HG02973 (cell line): Measurements from ENCODE around the gene TLX2.
"Not testable (repeated sequence)": the region's sequence is repeated elsewhere in the genome, so short reads cannot be mapped to it uniquely, and the experiment has no call there.

Experiments
- ATAC-seq: cut with Tn5 transposase; IDR thresholded peaks from one replicate; pipeline ENCODE4 v1.9.1; 2021; ENCODE audit warnings: moderate library complexity; ENCODE audit not compliant: unreplicated experiment

The TLX2 gene

DNA sequence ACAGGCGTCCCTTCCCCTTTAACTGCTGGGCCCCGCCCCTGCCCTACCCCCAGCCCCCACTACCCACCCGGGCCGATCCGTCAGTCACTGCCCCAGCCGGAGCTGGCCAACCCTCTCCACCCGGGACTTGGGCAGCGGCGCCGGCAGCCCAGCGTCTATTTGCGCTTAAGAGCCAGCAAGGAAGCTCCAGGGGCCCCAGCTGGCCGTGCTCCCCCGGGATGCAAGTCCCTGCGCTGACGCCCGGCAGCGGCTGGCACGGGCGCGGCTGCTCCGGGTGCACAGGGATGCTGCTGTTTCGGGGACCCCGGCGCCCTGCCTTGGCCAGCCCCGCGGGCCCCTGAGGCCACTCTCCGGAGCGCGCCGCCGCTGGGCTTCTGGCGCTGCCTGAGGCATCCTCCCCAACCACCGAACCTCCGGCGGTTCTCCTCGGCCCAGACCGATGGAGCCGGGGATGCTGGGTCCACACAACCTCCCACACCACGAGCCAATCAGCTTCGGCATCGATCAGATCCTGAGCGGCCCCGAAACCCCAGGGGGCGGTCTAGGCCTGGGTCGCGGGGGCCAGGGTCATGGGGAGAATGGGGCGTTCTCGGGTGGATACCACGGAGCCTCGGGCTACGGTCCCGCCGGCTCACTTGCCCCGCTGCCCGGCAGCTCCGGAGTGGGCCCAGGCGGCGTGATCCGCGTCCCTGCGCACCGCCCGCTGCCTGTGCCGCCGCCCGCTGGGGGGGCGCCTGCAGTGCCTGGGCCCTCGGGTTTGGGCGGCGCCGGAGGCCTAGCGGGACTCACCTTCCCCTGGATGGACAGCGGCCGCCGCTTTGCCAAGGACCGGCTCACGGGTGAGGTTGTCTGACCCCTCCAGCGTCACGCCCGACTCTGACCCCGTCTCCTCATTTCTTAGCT, at the start of gene TLX2:
TLX2 (plus strand) TSS at position 83 of the 903 bp plus-strand sequence; CDS start at position 440, 357 bp downstream.
- ATAC-seq, result no peak

DNA sequence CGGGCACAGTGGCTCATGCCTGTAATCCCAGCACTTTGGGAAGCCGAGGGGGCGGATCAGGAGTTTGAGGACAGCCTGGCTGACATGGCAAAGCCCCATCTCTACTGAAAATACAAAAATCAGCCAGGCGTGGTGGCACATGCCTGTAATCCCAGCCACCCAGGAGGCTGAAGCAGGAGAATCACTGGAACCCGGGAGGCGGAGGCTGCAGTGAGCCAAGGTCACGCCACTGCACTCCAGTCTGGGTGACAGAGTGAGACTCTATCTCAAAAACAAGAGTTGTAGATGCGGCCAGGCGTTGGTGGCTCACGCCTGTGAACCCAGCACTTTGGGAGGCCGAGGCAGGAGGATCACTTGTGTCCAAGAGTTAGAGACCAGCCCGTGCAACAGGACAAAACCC, 43.5 kb upstream of the TLX2 start:
- not testable (repeated sequence) for ATAC-seq

DNA sequence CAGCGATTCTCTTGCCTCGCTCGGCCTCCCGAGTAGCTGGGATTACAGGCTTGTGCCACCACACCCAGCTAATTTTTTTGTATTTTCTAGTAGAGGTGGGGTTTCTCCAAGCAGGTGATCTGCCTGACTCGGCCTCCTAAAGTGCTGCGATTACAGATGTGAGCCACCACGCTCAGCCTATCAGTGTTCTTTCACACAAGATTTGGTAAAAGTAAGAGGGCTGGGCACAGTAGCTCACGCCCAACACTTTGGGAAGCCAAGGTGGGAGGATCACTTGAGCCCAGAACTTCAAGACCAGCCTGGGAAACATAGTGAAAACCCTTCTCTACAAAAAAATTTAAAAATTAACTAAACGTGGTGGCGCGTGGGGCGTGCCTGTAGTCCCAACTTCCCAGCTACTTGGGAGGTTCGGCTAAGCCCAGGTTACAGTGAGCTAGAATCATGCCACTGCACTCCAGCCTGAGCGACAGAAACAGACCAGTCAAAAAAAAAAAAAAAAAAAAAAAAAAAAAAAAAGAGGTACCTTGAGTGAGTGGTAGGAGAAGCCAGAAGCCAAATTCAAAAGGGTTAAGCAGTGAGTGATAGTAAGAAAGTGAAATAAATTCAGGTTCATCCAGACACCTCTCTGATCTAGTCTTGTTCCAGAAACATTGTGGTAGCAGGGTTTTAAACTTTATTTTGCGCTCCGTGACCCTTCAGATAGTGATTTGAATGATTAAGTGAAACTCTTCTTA, 42.8 kb upstream of the TLX2 start:
- no peak for ATAC-seq

DNA sequence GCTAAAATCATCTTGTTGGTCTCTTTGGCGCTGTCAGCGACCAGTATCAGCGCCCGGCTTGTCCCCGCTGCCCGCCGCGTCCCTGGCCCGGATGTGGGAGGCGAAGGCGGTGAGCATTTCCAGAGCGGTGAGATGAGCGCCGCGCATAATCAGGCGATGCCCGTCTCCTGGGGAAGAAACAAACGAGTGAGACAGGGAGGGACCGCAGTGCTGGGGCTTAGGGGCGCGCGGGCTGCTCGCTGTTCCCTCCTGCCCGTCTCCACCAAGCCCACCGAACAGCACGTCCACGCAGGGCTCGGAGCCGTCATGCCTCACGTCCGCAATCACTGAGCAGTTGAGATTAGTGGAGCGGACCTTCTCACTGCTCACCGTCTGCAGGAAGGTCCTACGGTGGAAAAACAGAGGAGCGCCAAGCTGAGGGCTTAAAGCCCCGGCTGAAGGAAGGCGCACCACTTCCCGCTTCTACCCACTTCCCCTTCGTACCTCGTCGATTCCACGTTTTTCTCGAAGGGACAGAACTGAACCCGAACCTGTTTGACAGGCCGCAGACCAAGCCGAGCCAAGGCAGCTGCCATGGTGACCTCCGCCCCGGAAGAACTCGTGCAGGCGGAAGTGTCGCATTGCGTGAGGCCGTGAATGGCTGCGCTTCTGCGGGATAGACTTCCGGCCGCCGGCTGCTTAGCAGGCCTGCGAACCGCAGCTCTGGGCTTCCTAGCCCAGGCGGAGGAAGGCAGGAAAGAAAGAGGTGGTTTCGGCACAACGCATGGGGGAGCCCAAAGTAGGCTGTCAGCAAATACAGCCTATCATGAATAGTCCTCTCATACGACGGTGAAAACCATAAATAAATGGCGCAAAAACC, 41.9 kb upstream of the TLX2 start, which contains the start of gene MRPL53:
MRPL53 (minus strand) TSS at position 595 of the 859 bp plus-strand sequence; CDS start at position 575, 20 bp downstream.
- peak; percentile 68 for ATAC-seq

DNA sequence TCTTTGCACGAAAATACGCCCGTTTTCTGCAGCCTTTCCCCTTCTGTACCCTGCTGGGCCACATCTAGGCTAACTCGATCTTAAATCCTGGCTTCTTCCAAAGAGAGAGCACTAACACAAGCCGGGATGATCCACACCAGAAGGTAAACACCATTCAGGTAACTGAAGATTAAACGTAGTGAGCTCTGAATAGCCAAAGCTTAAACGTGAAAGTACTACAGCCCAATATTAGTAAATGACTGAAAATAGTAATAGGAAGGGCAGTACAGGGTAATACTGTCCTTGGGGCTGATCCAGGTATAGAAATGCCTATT, 41.3 kb upstream of the TLX2 start:
- ATAC-seq, result peak; percentile 5

DNA sequence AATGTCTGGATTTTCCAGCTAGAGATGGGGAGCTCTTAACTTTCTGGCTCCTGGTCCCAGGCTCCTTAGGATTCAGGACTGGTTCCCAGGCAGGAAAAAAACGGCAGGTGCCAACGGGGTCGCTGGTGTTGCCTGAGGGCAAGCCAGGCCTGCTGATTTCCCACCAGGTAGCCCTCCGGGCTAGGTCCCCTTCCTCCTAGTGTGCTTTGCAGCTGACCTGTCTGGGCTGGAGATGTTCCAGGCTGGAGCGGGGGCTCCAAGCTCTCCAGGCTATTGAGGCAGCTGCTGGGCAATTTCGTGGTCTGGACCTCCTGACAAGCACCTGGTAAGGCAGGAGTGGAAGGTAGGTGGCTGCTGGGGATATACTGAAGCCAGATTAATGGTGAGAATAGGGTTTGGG, 39.8 kb upstream of the TLX2 start:
- no peak for ATAC-seq

DNA sequence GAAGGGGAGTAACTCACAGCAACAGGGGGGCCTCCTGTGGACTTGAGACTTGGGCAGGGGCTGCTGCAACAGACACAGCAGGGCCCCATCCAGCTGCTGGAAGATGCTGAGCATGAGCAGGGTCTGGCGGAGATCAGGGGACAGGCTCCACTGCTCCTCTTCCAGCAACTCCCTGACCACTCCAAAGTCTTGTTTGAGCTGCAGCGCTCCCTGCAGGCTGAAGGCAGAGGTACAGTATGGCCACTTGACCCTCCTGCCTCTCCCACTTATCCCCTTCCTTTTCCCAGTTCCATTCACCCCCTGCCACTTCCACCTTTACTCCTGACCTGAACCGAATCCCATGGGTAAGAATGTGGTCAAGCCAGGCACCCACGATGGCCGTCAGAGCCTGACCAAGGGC, 39.4 kb upstream of the TLX2 start:
- ATAC-seq, result no peak

DNA sequence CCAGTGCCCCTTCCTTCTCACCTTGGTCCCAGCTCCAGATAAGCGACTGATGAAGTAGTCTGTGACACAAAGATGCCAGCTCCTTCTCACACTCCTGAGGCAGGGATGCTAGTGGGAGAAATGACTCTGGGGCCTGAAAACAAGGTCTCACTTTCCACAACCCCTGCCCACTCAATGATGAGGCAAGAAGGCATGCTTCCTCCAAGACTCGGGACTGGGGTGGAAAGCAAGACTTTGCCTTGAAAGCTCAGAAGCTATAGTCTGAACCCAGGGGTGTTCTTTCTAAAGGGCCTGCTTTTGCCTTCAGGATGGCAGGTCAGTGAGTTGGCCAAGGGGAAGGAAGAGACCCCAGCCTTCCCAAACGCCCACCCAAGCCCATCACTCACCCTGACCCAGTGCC, 32.8 kb upstream of the TLX2 start:
- no peak for ATAC-seq

DNA sequence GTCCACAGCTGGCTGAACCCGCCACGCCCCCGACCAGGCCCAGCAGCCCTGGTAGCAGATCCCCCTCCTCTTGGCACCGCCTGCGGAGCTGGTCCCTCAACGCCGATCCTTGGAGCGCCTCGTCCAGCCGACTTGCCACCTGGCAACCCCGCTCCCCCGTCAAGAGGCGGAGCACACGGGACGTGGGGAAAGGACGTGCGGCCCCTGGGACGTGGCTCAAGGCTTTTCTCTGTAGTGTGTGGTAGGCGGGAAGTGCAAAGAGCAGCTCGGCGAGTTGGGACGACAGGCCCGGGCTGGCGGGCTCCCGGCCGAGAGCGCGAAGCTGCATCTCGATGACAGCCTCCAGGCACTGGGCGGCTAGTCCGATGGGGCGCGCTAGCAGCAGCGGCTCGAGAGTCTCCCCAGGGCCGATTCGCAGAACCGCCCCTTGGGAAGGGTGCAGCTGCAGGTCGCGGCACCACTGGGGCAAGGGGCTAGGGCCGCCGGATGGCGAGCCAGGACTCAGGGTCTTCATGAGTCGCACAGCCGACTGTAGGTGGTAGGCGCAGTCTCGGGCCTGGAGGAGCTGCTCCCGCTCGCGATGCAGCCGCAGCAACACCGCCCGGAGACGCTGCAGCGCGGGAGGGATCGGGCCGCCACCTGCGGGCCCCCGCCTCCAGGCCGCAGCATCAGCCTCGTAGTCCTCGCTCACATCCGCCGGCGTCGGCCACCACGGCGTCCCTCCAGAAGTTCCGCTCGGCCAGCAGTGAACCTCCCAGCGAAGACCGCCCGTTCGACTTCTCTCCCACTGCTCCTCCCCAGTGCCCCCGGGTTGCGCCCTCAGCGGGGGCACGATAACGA, 32.1 kb upstream of the TLX2 start:
- ATAC-seq, result peak; percentile 31

DNA sequence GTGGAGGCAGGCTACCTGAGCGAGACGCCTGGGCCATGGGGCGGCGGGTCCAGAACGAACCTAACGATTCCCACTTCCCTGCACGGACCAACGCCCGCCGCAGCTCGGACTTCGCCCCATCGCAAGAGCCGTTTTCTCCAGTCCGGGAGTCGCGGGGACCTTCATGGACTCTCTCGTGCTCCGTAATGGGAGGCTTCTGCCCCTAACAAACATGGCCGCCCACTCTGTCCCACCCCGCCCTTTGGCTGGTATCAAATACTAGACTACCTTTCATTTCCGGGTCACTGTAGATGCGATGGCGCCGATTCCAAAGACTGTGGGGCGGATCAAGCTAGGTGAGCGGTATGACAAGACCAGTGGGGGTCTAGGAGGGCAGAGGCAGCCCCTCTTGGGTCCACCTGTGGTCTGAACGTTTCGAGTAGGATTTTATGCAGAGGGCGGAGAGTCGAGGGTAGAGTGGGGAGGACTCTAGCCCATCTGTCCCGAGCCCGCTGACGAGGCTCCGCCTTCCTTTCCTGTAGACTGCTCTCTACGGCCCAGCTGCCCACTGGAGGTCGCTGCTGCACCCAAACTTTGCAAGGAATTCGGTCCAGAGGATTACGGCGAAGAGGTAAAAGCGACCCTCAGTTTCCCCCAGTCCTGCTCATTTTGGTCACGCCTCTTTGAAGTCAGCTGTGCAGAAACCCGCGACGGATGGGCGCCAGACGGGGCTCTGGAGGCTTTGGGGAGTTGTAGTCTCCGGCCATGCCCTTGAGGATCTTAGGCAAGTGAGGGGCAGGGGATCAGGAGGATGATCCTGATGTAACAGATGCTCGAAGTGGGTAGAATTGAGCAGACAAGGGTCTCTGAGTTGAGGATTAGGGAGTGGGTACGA, 31.2 kb upstream of the TLX2 start, which contains the start of the genes CCDC142 and TTC31:
CCDC142 (minus strand) TSS at position 198 of the 874 bp plus-strand sequence; CDS start at position 37, 161 bp downstream.
TTC31 (plus strand) TSS at position 281 of the 874 bp plus-strand sequence; CDS start at position 296, 15 bp downstream.
- ATAC-seq, result peak; percentile 84

DNA sequence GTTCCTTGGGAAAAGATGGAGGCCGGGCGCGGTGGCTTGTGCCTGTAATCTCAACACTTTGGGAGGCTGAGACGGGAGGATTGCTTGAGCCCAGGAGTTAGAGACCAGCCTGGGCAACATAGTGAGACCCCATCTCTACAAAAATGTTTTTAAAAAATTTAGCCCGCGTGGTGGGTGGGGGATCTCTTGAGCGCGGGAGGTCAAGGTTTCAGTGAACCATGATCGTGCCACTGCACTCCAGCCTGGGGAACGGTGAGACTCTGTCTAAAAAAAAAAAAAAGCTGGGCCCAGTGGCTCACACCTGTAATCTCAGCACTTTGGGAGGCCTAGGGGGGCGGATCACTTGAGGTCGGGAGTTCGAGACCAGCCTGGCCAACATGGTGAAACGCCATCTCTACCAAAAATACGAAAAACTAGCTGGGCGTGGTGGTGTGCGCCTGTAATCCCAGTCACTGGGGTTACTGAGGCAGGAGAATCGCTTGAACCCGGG, 30.5 kb upstream of the TLX2 start:
- ATAC-seq, result not testable (repeated sequence)

DNA sequence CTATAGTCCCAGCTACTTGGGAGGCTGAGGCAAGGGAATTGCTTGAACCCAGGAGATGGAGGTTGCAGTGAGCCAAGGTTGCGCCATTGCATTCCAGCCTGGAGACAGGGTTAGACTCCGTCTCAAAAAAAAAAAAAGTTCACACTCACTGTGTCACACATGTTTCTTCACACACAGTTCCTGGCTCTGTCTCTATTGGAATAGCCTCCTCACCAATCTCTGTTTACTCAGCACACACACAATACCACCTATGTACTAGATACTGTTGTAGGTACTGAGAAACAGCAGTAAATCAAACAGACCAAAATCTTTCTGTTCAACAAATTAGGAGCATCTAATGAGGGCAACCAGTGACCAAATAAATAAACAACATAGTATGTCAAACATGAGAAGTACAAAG, 28.1 kb upstream of the TLX2 start:
- no peak for ATAC-seq

DNA sequence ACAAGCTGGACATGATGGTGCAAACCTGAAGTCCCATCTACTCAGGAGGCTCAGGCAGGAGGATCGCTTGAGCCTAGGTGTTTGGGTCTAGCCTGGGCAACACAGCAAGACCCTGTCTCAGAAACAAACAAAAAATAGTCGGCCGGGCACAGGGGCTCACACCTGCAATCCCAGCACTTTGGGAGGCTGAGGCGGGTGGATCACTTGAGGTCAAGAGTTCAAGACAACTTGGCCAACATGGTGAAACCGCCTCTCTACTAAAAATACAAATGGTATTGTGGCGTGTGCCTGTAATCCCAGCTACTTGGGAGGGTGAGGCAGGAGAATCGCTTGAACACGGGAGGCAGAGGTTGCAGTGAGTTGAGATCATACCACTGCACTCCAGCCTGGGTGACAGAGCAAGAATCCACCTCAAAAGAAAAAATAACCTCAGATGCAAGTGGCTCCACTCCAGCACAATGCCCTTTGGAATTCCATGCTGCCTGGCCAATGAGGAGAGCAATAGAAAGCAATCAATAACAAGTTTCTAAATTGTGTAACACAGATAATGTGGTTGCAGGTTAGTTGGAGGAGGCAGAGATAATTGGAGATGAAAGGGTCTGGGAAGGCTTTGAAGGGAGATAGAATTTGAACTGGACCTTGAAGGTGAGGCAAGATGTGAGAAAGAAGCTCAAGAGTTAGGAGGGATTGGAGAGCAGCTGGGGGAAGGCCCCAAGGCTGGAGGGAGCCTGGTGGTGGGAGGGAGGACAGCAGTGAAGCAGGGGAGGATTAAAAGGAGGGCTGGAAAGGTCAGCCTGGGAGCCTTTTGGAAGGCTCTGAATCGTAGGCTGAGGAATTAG, 25.4 kb upstream of the TLX2 start:
- no peak for ATAC-seq

DNA sequence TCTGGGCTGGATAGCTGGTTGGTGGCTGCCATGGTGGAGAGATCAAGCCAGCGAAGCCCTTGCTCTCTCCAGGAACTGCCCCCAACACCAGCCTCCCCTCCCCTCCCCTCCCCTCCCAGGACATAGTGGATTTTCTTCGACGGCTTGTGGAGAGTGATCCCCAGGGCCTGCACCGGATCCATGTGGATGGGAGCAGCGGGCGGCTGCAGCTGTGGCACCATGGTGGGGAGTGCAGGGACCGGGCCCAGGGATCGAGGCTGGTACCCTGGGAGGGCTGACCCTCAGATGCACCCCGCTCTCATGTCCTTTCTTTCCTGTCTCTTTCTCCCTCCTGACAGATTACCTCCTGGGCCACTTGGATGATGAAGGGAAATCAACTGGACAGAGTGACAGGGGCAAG, 24.3 kb upstream of the TLX2 start:
- no peak for ATAC-seq

DNA sequence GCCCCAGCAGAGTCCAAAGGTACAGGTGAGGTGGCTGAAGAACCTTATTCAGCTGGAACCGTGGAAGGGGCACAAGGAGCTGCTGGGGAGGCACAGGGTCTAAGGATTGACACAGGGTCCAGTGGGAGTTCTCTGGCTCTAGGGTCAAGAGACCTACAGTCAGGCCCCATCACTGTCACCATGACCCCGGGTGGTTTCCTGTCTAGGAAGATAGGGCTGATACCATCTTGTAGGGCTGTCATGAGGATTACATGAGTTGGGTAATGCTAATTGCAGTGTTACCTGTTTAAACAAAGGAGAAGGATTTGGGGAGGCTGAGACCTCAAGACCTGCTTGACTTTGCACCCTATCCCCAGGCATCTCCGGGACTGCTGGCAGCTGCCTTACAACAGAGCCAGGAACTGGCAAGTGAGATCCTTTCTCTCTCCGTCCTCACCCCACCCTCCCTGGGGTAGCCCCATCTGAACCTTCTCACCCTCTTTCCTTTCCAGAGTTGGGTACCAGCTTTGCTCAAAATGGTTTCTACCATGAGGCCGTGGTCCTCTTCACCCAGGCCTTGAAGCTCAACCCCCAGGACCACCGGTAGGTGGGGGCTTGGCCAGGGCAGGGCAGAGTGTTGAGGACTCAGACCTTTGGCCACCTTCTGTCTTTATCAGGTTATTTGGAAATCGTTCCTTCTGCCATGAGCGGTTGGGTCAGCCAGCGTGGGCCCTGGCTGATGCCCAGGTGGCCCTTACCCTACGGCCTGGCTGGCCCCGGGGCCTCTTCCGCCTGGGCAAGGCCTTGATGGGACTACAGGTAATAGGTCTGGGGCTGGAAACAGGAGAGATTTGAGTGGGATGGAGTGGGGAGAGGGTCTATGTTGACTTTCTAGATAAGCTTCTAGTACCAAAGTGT, 22.4 kb upstream of the TLX2 start:
- no peak for ATAC-seq

DNA sequence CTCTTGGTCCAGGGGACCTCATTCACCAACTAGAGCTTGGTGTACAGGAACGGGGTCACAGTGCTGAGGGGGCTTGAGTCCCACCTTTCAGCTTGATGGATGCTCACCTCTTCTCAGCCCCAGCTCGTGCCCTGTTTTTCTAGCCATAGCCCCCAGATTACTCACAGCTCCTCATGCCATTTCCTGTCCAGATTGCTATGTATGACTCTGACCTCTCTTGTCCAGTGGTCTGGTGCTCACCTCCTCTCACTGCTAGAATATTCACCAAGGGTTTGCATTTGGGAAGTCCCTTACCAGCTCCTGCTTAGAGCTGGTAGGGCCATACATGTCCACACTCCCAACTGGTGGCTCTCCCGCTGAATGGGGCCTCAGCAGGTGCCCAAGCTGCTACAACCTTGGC, 20.7 kb upstream of the TLX2 start:
- no peak for ATAC-seq

DNA sequence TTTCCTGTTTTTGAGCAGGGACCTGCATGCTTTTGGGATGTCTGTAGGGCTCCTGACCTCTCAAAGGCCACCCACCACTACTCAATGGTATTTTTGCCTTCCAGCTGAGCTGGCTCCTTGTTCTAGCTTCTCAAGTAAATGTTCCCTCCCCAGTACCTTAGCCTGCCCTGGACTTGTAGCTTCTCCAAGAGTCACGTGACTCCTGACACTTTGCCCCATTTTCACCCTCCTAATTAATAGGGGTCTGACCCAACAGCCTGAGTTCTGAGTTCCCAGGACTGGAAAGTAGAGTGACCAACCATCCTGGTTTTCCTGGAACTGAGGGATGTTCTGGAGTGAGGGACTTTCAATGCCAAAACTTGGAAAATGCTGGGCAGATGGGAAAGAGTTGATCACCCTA, 18.8 kb upstream of the TLX2 start:
- no peak for ATAC-seq
